GM21737 (cell line): Measurements from ENCODE around the gene ANO3.
"Not testable (repeated sequence)": the region's sequence is repeated elsewhere in the genome, so short reads cannot be mapped to it uniquely, and the experiment has no call there.

Experiments
- ATAC-seq: cut with Tn5 transposase; IDR thresholded peaks from one replicate; pipeline ENCODE4 v1.9.1; 2021; ENCODE audit warnings: mild to moderate bottlenecking, moderate library complexity; ENCODE audit not compliant: unreplicated experiment

ANO3 gene

GRCh38 chr11:26618441-26618840 is 286.5 kb downstream of the ANO3 start:
- ATAC-seq, result no peak

- no peak for ATAC-seq
Observed at GRCh38 chr11:26620282-26621045, 288.5 kb downstream of the ANO3 start.

DNA sequence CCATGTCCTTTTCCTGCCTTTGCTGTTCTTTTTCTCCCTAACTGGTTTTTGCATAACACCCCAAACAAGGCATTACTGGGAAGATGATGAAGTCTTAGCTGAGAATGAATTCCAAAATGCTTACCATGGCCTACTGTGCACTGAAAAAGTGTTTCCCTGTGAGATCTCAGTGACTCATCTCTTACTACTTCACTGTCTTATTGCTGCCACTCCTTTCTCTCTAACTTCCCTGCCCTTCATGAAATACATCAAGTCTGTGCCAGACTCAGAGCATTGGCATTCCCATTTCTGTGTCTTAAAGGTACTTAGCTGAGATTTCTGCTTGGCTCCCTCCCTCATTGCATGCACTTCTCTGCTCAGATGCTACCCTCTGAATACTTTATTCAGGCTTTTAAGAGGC is 289.2 kb downstream of the ANO3 start:
- ATAC-seq, result no peak

GRCh38 chr11:26622181-26622580 is 290.3 kb downstream of the ANO3 start:
- no peak for ATAC-seq

DNA sequence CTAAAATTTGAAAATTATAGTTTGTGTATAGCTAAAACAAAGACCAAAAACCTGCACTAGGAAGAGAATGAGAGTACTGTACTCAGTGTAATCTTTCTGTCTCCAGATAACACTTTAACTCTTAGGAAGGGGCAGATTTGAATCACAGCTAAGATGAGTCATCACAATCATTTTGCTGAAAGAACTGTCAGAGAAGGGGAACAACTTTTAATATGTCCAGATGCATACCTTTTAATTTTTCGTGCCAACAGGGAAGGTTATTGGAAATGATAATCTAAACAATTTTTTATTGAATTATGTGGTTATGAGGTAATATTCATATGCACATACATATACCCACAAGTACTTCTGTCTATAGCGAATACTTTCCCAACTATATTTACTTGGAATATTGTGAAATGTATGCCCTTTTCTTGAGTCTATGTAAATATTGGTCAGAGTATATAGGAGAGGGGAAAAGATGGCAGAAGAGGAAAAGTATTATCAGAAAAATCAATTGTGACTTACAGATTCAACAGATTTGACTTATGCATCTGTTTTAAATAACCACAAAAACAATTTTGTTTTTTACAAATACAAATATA is 291.2 kb downstream of the ANO3 start:
- no peak for ATAC-seq

- no peak for ATAC-seq
Observed at GRCh38 chr11:26626346-26626745, 294.4 kb downstream of the ANO3 start.

GRCh38 chr11:26632691-26633159 is 300.8 kb downstream of the ANO3 start:
- ATAC-seq, result no peak

DNA sequence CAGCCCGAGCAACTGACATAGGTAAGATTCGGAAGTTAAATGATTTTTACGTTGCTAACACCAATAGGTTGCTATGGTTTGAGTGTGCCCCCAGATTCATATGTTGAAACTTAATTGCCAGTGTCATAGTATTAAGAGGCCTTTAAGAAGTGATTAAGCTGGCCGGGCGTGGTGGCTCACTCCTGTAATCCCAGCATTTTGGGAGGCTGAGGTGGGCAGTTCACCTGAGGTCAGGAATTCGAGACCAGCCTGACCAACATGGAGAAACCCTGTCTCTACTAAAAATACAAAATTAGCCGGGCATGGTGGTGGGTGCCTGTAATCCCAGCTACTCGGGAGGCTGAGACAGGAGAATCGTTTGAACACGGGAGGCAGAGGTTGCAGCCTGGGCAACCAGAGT is 311.4 kb downstream of the ANO3 start:
- not testable (repeated sequence) for ATAC-seq

- no peak for ATAC-seq
Observed at GRCh38 chr11:26649884-26650283, 318.0 kb downstream of the ANO3 start.

GRCh38 chr11:26651916-26652315 is 320.0 kb downstream of the ANO3 start:
- no peak for ATAC-seq

DNA sequence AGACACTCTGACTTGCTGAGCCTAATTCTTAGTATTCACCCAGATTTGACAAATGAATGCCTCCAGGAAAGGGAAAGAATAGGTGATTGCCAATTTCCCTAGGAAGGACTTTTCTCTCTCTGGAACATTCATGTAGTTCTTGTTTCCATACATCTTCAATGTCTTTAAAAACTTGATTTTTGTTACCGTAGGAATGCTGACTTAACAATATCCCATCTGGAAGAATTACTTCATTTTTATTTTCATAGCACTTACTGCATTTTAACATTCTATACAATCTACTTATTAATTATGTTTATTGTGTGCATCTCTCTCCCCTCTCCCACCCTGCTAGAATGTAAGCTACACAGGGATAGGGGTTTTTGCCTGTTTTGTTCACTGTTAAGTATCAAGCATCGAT is 323.4 kb downstream of the ANO3 start:
- no peak for ATAC-seq

GRCh38 chr11:26662916-26663315 is 331.0 kb downstream of the ANO3 start:
- no peak for ATAC-seq

GRCh38 chr11:26665036-26665435 is 333.1 kb downstream of the ANO3 start:
- ATAC-seq, result no peak

DNA sequence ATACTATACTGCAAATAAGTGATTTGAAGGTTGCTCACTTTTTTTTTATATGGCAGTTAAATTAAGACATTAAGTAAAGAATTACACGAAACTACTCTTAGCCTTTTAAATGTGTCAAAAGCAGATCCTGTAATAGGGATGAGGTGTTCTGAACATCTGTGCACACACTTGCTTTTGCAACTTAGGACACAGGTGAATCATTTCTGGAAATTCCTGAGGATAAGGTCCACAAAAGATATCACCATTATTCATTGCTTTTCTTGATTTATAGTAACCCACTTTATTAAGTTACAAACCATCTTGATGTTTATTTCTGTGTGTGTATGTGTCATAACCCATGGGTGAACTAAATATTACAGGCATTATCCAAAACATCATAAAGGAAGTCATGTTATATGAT is 334.0 kb downstream of the ANO3 start:
- ATAC-seq, result no peak

- no peak for ATAC-seq
Observed at GRCh38 chr11:26675233-26675928, 343.5 kb downstream of the ANO3 start.

- ATAC-seq, result no peak
Observed at GRCh38 chr11:26676641-26677040, 344.7 kb downstream of the ANO3 start.

DNA sequence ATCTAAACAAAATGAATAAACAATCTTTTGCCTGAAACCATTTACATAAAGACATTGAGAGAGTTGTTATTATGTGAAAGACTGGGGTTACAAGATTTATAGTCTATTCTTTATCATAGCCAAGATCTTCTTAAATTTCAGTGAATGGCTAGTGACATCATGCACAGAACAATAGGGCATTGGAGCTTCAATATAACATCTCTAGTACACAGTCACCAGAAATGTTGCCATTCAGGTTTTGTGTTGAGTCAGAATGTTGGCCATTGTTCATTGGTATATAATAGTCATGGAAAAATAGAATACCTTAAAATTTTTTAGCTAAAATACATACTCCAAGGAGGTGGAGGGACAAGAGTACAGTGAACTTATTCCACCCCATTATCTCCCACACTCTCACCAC is 345.6 kb downstream of the ANO3 start:
- ATAC-seq, result no peak

DNA sequence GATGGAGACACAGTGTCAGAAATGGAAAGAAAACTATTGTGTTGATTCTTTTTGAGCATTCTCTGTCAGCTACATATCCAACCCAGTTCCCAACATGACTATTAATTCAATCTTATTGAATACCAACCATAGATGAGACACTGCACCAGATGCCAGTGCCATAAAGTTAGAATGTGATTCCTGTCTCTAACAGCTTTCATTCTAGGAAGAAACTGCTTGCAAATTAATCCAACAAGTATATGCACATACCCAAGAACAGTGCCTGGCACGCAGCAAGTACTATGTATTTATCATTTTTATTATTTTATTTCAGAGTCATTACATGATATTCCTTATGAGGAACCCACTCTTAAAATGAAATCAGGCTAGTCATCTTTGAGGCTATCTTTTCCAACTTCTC is 355.4 kb downstream of the ANO3 start:
- ATAC-seq, result no peak

DNA sequence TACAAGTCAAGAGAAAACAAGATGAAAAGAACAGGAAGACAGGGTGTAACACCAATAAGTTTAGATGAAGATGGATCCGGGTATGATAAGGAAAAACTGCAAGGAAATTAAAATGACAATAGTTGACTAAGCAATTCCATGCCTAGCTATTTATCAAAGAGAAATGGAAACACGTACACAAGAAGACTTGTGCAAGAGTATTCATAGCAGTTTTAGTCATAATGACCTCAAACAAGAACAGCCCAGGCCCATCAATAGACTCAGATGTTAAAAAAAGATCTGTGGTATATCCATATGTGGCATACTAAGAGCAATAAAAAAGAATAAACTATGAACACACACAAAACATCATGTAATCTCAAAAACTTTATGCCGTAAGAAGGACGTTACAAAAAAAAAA is 356.8 kb downstream of the ANO3 start:
- no peak for ATAC-seq

DNA sequence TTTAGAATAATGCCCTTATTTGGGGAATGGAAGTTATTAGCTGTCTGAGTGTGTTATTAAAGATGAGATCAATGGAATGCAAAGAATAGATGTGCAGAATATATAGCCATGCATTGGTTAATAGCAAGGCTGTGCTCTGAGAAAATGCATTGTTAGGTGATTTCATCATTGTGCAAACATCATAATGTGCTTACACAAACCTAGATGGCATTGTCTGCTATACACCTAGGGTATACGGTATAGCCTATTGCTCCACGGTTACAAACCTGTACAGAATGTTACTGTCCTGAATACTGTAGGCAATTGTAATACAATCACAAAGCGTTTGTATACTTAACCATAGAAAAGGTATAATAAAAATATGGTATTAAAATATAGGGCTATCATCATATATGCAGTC is 364.4 kb downstream of the ANO3 start:
- ATAC-seq, result no peak

DNA sequence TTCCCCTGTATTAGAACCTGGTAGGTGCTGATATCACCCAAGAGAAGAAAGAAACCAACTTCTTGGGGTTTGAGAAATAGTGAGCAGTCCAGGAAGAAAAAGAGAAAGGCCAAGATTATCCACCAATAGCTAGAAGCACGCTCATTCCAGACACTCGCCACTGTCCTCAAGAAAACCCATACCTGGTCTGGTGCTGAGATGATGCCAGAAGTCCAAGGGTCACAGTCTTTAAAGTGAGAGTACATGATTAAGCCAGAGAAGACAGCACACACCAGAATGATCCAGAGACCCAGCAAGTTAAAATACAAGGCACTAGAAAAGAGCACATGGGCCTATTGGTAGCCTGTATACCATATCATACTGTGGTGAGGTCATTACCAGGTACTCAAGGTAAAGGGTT is 366.3 kb downstream of the ANO3 start:
- ATAC-seq, result no peak

GRCh38 chr11:26700574-26701235 is 368.8 kb downstream of the ANO3 start:
- no peak for ATAC-seq
